ENCODE data around the gene EP300.

The EP300 gene

DNA sequence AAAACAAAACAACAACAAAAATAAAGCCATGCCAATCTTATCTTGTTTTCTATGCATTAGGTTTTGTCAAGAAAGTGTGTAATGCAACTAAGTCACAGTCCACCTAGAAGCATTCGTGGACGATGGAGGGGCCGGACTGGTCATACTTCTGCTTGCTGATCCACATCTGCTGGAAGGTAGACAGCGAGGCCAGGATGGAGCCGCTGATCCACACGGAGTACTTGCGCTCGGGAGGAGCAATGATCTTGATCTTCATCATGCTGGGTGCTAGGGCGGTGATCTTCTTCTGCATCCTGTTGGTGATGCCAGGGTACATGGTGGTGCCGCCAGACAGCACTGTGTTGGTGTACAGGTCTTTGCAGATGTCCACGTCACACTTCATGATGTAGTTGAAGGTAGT lies 18.3 kb upstream of the EP300 start:
- H2AFZ ChIP-seq (ENCODE audit: low read depth) = no peak overlapping the region
- H3K79me2 ChIP-seq (ENCODE audit: insufficient read depth, low read depth) = no peaks in the 10 kb centered on the region
- no peak overlapping the region for H3K4me2 ChIP-seq
- H3K27me3 ChIP-seq (ENCODE audit: insufficient read depth, low read depth) = no peaks in the 10 kb centered on the region
- peaks cover 6% of the 10 kb centered on the region for H3K4me1 ChIP-seq (ENCODE audit: low read depth, poor library complexity, severe bottlenecking)
- H3K4me3 ChIP-seq (IDR thresholded peaks at IDR 0.05; ENCODE audit: insufficient read depth, low read depth, low read length) = no peak overlapping the region
- TF ChIP-seq, protein P1, sequence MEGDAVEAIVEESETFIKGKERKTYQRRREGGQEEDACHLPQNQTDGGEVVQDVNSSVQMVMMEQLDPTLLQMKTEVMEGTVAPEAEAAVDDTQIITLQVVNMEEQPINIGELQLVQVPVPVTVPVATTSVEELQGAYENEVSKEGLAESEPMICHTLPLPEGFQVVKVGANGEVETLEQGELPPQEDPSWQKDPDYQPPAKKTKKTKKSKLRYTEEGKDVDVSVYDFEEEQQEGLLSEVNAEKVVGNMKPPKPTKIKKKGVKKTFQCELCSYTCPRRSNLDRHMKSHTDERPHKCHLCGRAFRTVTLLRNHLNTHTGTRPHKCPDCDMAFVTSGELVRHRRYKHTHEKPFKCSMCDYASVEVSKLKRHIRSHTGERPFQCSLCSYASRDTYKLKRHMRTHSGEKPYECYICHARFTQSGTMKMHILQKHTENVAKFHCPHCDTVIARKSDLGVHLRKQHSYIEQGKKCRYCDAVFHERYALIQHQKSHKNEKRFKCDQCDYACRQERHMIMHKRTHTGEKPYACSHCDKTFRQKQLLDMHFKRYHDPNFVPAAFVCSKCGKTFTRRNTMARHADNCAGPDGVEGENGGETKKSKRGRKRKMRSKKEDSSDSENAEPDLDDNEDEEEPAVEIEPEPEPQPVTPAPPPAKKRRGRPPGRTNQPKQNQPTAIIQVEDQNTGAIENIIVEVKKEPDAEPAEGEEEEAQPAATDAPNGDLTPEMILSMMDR (conservative IDR thresholded peaks at IDR 0.05; ENCODE audit: low read depth, low read length) = no peak
- no peak overlapping the region for H3K27ac ChIP-seq
- H3K36me3 ChIP-seq (ENCODE audit: insufficient read depth) = no peaks in the 10 kb centered on the region
- no peaks in the 10 kb centered on the region for H4K20me1 ChIP-seq (ENCODE audit: insufficient read depth)
- no peak overlapping the region for H3K9ac ChIP-seq

DNA sequence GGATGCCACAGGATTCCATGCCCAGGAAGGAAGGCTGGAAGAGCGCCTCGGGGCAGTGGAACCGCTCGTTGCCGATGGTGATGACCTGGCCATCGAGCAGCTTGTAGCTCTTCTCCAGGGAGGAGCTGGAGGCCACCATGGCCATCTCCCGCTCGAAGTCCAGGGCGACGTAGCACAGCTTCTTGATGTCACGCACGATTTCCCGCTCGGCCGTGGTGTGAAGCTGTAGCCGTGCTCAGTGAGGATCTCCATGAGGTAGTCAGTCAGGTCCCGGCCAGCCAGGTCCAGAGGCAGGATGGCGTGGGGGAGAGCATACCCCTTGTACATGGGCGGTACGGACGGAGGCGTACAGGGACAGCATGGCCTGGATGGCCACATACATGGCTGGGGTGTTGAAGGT lies 17.9 kb upstream of the EP300 start:
- TF ChIP-seq, protein P1 (conservative IDR thresholded peaks at IDR 0.05; ENCODE audit: low read depth, low read length) = no peak
- Histone ChIP-seq H3K4me2 (no peak overlapping the region), H2AFZ (ENCODE audit: low read depth) (no peak overlapping the region), H3K79me2 (ENCODE audit: insufficient read depth, low read depth) (no peaks in the 10 kb centered on the region), H3K27me3 (ENCODE audit: insufficient read depth, low read depth) (no peaks in the 10 kb centered on the region), H3K27ac (no peak overlapping the region), H3K36me3 (ENCODE audit: insufficient read depth) (no peaks in the 10 kb centered on the region), H3K4me1 (ENCODE audit: low read depth, poor library complexity, severe bottlenecking) (peaks cover 2% of the 10 kb centered on the region), H3K4me3 (IDR thresholded peaks at IDR 0.05; ENCODE audit: insufficient read depth, low read depth, low read length) (no peak overlapping the region), H4K20me1 (ENCODE audit: insufficient read depth) (no peaks in the 10 kb centered on the region), H3K9ac (no peak overlapping the region)

DNA sequence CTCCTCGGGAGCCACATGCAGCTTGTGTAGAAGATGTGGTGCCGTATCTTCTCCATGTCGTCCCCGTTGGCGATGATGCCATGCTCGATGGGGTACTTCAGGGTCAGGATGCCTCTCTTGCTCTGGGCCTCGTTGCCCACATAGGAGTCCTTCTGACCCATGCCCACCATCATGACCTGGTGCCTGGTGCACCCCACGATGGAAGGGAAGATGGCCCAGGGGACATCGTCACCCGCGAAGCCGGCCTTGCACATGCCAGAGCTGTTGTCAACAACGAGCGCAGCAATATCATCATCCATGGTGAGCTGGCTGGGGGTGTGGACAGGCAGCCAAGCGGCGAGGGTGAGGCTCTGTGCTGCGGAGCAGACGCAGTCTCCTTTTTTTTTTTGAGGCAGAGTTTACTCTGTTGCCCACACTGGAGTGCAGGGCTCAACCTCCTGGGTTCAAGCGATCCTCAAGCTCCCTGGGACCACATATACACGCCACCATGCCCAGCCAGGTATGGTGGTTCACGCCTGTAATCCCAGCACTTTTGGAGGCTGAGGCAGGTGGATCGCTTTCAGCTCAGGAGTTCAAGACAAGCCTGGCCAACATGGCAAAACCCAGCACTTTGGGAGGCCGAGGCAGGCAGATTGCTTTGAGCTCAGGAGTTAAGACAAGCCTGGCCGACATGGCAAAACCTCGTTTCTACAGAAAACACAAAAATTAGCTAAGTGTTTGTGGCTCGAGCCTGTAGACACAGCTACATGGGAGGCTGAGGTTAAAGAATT lies 17.3 kb upstream of the EP300 start:
- TF ChIP-seq, protein P1 (conservative IDR thresholded peaks at IDR 0.05; ENCODE audit: low read depth, low read length) = no peak
- Histone ChIP-seq H3K36me3 (ENCODE audit: insufficient read depth) (no peaks in the 10 kb centered on the region), H3K4me2 (no peak overlapping the region), H3K27ac (no peak overlapping the region), H3K4me3 (IDR thresholded peaks at IDR 0.05; ENCODE audit: insufficient read depth, low read depth, low read length) (no peak overlapping the region), H3K79me2 (ENCODE audit: insufficient read depth, low read depth) (no peaks in the 10 kb centered on the region), H3K4me1 (ENCODE audit: low read depth, poor library complexity, severe bottlenecking) (no peaks in the 10 kb centered on the region), H2AFZ (ENCODE audit: low read depth) (no peak overlapping the region), H3K27me3 (ENCODE audit: insufficient read depth, low read depth) (no peaks in the 10 kb centered on the region), H4K20me1 (ENCODE audit: insufficient read depth) (no peaks in the 10 kb centered on the region), H3K9ac (no peak overlapping the region)

DNA sequence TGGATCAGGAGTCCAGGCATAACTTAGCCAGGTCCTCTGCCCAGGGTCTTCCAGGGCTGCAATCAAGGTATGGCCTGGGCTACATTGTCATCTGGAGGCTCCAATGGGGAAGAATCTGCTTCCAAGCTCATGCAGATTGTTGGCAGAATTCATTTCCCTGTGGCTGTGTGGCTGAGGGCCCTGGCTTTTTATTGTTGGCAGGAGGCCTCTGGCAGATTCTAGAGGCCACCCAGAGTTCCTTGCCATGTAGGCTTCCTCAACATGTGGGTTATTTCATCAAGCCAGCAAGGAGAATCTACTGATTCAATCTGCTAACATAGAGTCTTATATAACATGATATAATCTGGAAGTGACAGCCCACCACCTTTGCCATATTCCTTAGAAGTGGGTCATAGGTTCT lies 16.4 kb upstream of the EP300 start:
- Histone ChIP-seq H3K4me3 (IDR thresholded peaks at IDR 0.05; ENCODE audit: insufficient read depth, low read depth, low read length) (no peak overlapping the region), H3K27me3 (ENCODE audit: insufficient read depth, low read depth) (no peaks in the 10 kb centered on the region), H4K20me1 (ENCODE audit: insufficient read depth) (no peaks in the 10 kb centered on the region), H3K36me3 (ENCODE audit: insufficient read depth) (no peaks in the 10 kb centered on the region), H3K27ac (no peak overlapping the region), H2AFZ (ENCODE audit: low read depth) (no peak overlapping the region), H3K9ac (no peak overlapping the region), H3K4me2 (no peak overlapping the region), H3K4me1 (ENCODE audit: low read depth, poor library complexity, severe bottlenecking) (no peaks in the 10 kb centered on the region), H3K79me2 (ENCODE audit: insufficient read depth, low read depth) (no peaks in the 10 kb centered on the region)
- TF ChIP-seq, protein P1 (conservative IDR thresholded peaks at IDR 0.05; ENCODE audit: low read depth, low read length) = no peak
